ENCODE results near the gene SLC2A13. TPM values are rescaled to one million over a fixed set of nuclear protein-coding genes. Genes with fewer than 3 reads are reported as not detected.
A peak's percentile ranks its signal among the peaks of the same experiment; 100 is the strongest.

Gene SLC2A13
- total and polyA plus RNA-seq, 4 donors, result 1.9 to 20.2 (median 6.9) TPM

DNA sequence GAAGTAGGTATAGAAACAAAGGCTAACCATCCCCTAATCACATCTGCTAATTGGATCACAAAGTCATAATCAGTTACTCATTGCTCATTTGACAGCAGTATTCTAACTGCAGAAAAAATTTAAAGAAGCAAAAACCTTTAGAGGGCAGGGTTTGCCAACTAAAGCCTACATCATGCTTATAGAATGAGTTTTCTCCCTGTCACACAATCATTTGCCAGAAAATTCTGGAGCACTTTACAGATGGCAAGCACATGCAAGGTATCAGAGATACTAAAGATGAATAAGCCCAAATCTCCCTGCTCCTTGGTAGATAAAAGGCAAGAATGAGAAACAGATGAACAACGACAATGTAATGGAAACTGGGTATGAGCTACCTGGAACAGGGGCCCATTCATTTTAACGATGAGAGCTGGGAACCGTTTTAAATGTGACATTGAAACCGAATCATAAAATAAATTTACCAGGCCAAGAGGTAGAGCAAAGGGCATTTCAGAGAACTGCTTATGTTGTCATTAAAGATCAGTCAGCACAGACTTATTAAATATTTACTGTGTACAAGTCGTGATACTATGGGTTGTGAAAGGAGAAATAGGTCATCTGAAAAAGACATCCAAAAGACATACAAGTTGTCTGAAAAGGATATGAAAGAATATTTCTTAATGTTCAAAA lies 274.9 kb downstream of the SLC2A13 start (continued):
- TF ChIP-seq, protein P1, sequence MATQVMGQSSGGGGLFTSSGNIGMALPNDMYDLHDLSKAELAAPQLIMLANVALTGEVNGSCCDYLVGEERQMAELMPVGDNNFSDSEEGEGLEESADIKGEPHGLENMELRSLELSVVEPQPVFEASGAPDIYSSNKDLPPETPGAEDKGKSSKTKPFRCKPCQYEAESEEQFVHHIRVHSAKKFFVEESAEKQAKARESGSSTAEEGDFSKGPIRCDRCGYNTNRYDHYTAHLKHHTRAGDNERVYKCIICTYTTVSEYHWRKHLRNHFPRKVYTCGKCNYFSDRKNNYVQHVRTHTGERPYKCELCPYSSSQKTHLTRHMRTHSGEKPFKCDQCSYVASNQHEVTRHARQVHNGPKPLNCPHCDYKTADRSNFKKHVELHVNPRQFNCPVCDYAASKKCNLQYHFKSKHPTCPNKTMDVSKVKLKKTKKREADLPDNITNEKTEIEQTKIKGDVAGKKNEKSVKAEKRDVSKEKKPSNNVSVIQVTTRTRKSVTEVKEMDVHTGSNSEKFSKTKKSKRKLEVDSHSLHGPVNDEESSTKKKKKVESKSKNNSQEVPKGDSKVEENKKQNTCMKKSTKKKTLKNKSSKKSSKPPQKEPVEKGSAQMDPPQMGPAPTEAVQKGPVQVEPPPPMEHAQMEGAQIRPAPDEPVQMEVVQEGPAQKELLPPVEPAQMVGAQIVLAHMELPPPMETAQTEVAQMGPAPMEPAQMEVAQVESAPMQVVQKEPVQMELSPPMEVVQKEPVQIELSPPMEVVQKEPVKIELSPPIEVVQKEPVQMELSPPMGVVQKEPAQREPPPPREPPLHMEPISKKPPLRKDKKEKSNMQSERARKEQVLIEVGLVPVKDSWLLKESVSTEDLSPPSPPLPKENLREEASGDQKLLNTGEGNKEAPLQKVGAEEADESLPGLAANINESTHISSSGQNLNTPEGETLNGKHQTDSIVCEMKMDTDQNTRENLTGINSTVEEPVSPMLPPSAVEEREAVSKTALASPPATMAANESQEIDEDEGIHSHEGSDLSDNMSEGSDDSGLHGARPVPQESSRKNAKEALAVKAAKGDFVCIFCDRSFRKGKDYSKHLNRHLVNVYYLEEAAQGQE (IDR thresholded peaks at IDR 0.05), result peak; percentile 48
- peak; percentile 67 for TF ChIP-seq FOXA2 (IDR thresholded peaks at IDR 0.05)
- TF ChIP-seq JUND (IDR thresholded peaks at IDR 0.05), result peak in 1 of 2 donors; percentile 82
- TF ChIP-seq NR2F2 (IDR thresholded peaks at IDR 0.05), result no peak
- peak; percentile 14 to 16 for TF ChIP-seq RAD21 (IDR thresholded peaks at IDR 0.05)
- TF ChIP-seq HNF4A (conservative IDR thresholded peaks at IDR 0.05), result peak; percentile 77 to 81
- TF ChIP-seq YY1 (IDR thresholded peaks at IDR 0.05), result peak; percentile 44

DNA sequence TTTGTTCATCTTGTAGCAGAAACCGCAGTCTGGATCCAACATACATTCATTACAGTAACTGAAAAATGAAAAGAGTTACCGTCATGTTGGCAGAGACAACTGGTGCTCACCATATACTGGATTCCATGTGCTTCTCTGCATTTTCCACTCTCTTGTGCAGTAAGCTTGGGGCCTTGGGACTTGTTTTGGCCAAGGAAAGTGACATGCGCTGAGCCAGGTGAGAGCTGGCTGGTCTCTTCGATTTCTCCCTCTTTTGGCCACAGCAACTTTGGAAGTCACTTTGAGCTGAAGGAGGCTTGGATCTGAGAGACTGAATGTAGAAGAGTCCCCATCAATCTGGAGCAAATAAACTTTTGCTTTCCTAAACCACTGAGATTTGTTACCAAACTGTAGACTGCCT lies 275.7 kb downstream of the SLC2A13 start:
- Histone ChIP-seq H3K4me3 (ENCODE audit: low read depth in 1 of 3, low read length in 3 of 3) (no peak overlapping the region), H3K4me1 (ENCODE audit: control insufficient read depth in 4 of 4, insufficient read depth in 4 of 4, low read length in 3 of 4) (peaks cover 5 to 30% (median 17%) of the 10 kb centered on the region in 4 donors), H3K9ac (ENCODE audit: low read depth in 1 of 2, low read length in 2 of 2) (no peak overlapping the region), H3K27me3 (ENCODE audit: control insufficient read depth in 4 of 4, insufficient read depth in 4 of 4, low read length in 3 of 4) (no peaks in the 10 kb centered on the region), H3K9me3 (ENCODE audit: control insufficient read depth in 4 of 4, low read length in 3 of 4) (no peaks in the 10 kb centered on the region), H3K36me3 (ENCODE audit: control insufficient read depth in 4 of 4, insufficient read depth in 3 of 4, low read depth in 1 of 4, low read length in 3 of 4) (peaks cover 0 to 2% (median 0%) of the 10 kb centered on the region in 4 donors), H3K27ac (ENCODE audit: low read depth in 1 of 2, low read length in 2 of 2) (peak overlapping the region in 1 of 2 donors; percentile 66)
- DNase-seq (ENCODE audit: low spot score), result no peak
- WGBS, result 90% methylated on average over 4 of the region's 4 CpGs
- no peak for TF ChIP-seq YY1 (IDR thresholded peaks at IDR 0.05)
- TF ChIP-seq, protein P2, sequence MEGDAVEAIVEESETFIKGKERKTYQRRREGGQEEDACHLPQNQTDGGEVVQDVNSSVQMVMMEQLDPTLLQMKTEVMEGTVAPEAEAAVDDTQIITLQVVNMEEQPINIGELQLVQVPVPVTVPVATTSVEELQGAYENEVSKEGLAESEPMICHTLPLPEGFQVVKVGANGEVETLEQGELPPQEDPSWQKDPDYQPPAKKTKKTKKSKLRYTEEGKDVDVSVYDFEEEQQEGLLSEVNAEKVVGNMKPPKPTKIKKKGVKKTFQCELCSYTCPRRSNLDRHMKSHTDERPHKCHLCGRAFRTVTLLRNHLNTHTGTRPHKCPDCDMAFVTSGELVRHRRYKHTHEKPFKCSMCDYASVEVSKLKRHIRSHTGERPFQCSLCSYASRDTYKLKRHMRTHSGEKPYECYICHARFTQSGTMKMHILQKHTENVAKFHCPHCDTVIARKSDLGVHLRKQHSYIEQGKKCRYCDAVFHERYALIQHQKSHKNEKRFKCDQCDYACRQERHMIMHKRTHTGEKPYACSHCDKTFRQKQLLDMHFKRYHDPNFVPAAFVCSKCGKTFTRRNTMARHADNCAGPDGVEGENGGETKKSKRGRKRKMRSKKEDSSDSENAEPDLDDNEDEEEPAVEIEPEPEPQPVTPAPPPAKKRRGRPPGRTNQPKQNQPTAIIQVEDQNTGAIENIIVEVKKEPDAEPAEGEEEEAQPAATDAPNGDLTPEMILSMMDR (IDR thresholded peaks at IDR 0.05; ENCODE audit: low read depth, low read length, missing input control), result no peak
- TF ChIP-seq, protein P1 (IDR thresholded peaks at IDR 0.05), result no peak
- TF ChIP-seq SP1 (IDR thresholded peaks at IDR 0.05), result no peak
- TF ChIP-seq HNF4G (IDR thresholded peaks at IDR 0.05), result no peak
- TF ChIP-seq RAD21 (IDR thresholded peaks at IDR 0.05), result no peak
- TF ChIP-seq GABPA (IDR thresholded peaks at IDR 0.05 in 1 of 2, conservative IDR thresholded peaks at IDR 0.05 in 1 of 2), result no peak
- no peak for TF ChIP-seq EGR1 (IDR thresholded peaks at IDR 0.05; ENCODE audit: low read depth in 2 of 2)
- no peak for TF ChIP-seq FOXA2 (IDR thresholded peaks at IDR 0.05)
- TF ChIP-seq TAF1 (conservative IDR thresholded peaks at IDR 0.05), result no peak
- no peak for TF ChIP-seq FOXA1 (IDR thresholded peaks at IDR 0.05)
- no peak for TF ChIP-seq RXRA (IDR thresholded peaks at IDR 0.05)
- TF ChIP-seq JUND (IDR thresholded peaks at IDR 0.05), result no peak
- no peak for TF ChIP-seq HNF4A (conservative IDR thresholded peaks at IDR 0.05)
- TF ChIP-seq, protein P3, sequence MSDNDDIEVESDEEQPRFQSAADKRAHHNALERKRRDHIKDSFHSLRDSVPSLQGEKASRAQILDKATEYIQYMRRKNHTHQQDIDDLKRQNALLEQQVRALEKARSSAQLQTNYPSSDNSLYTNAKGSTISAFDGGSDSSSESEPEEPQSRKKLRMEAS (IDR thresholded peaks at IDR 0.05), result no peak
- TF ChIP-seq, protein P4, sequence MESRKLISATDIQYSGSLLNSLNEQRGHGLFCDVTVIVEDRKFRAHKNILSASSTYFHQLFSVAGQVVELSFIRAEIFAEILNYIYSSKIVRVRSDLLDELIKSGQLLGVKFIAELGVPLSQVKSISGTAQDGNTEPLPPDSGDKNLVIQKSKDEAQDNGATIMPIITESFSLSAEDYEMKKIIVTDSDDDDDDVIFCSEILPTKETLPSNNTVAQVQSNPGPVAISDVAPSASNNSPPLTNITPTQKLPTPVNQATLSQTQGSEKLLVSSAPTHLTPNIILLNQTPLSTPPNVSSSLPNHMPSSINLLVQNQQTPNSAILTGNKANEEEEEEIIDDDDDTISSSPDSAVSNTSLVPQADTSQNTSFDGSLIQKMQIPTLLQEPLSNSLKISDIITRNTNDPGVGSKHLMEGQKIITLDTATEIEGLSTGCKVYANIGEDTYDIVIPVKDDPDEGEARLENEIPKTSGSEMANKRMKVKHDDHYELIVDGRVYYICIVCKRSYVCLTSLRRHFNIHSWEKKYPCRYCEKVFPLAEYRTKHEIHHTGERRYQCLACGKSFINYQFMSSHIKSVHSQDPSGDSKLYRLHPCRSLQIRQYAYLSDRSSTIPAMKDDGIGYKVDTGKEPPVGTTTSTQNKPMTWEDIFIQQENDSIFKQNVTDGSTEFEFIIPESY (IDR thresholded peaks at IDR 0.05), result no peak
